CD14-positive monocyte (primary cell): ENCODE data around the gene ASTN2. TPM values are rescaled to one million over a fixed set of nuclear protein-coding genes. Genes with fewer than 3 reads are reported as not detected.

Source experiments
- DNase-seq, 3 donors: peaks; one replicate each; pipeline ENCODE4 v3.0.0-alpha.2; 2011 to 2022
- H2AFZ ChIP-seq: 2 replicates; pipeline ENCODE4 v1.6.0; 2012; ENCODE audit warnings: mild to moderate bottlenecking, low read depth, low read length, inconsistent platforms; ENCODE audit not compliant: insufficient read depth, poor library complexity, severe bottlenecking
- H3K27ac ChIP-seq, 2 donors: 1 replicate in 1 of 2; 2 replicates in 1 of 2; pipeline ENCODE4 v1.5.1; 2012 to 2013; ENCODE audit warnings: low read length in 2 of 2, control low read depth in 1 of 2, inconsistent platforms in 1 of 2, low read depth in 1 of 2, mild to moderate bottlenecking in 1 of 2
- H3K27me3 ChIP-seq, 2 donors: one replicate each; pipeline versions ENCODE4 v1.6.0 to v1.6.1; 2011 to 2013; ENCODE audit warnings: low read length in 2 of 2; ENCODE audit not compliant: control insufficient read depth in 2 of 2, insufficient read depth in 2 of 2
- H3K36me3 ChIP-seq, 2 donors: replicated peaks in 1 of 2; 1 replicate in 1 of 2; 2 replicates in 1 of 2; pipeline versions ENCODE4 v1.5.1 to v1.6.1; 2012 to 2013; ENCODE audit warnings: low read length in 2 of 2, control low read depth in 1 of 2, inconsistent platforms in 1 of 2, mild to moderate bottlenecking in 1 of 2; ENCODE audit not compliant: insufficient read depth in 2 of 2, control insufficient read depth in 1 of 2
- H3K4me1 ChIP-seq, 2 donors: 1 replicate in 1 of 2; 2 replicates in 1 of 2; pipeline versions ENCODE4 v1.5.1 to v1.6.1; 2012 to 2013; ENCODE audit warnings: low read length in 2 of 2, control low read depth in 1 of 2, inconsistent platforms in 1 of 2, mild to moderate bottlenecking in 1 of 2, moderate library complexity in 1 of 2; ENCODE audit not compliant: insufficient read depth in 2 of 2, control insufficient read depth in 1 of 2
- H3K4me2 ChIP-seq: replicated peaks from 2 replicates; pipeline ENCODE3; 2012; ENCODE audit warnings: low read length, moderate library complexity, mild to moderate bottlenecking; ENCODE audit not compliant: poor library complexity, severe bottlenecking; ENCODE audit errors: extremely low read depth
- H3K4me3 ChIP-seq, 3 experiments: fragments of 200-600 bp in 1 of 3; sonication (generic) in 1 of 3; replicated peaks in 1 of 3; 1 replicate in 2 of 3; 2 replicates in 1 of 3; pipeline ENCODE4 v1.5.1; 2011 to 2013; ENCODE audit warnings: low read length in 3 of 3, mild to moderate bottlenecking in 3 of 3, control low read depth in 2 of 3, low read depth in 2 of 3, inconsistent platforms in 1 of 3, moderate library complexity in 1 of 3
- H3K79me2 ChIP-seq: 2 replicates; pipeline ENCODE4 v1.6.0; 2012; ENCODE audit warnings: mild to moderate bottlenecking, control low read depth, inconsistent platforms, low read length, moderate library complexity; ENCODE audit not compliant: insufficient read depth
- H3K9ac ChIP-seq: 2 replicates; pipeline ENCODE4 v1.6.0; 2017; ENCODE audit warnings: low read length, mild to moderate bottlenecking; ENCODE audit not compliant: insufficient read depth, poor library complexity, severe bottlenecking
- H3K9me3 ChIP-seq, 2 donors: replicated peaks in 1 of 2; 1 replicate in 1 of 2; 2 replicates in 1 of 2; pipeline versions ENCODE4 v1.5.1 to v1.6.1; 2012 to 2013; ENCODE audit warnings: low read length in 2 of 2, control low read depth in 1 of 2; ENCODE audit not compliant: control insufficient read depth in 1 of 2, insufficient read depth in 1 of 2
- H4K20me1 ChIP-seq: 2 replicates; pipeline ENCODE4 v1.6.0; 2012; ENCODE audit warnings: mild to moderate bottlenecking, low read length, control low read depth, moderate library complexity; ENCODE audit not compliant: insufficient read depth
- H3K27ac Mint-ChIP-seq, 7 donors: one replicate each; pipeline ENCODE4 v1.8.0; 2020; ENCODE audit warnings: mild to moderate bottlenecking in 7 of 7, mixed read lengths in 7 of 7, moderate library complexity in 6 of 7, inconsistent platforms in 2 of 7
- H3K27me3 Mint-ChIP-seq, 3 donors: one replicate each; pipeline ENCODE4 v1.8.0; 2021 to 2022; ENCODE audit warnings: low read depth in 3 of 3, mild to moderate bottlenecking in 3 of 3, mixed read lengths in 3 of 3, moderate library complexity in 3 of 3, inconsistent platforms in 1 of 3
- H3K36me3 Mint-ChIP-seq, 2 donors: one replicate each; pipeline ENCODE4 v1.8.0; 2020; ENCODE audit warnings: mixed read lengths in 2 of 2, inconsistent platforms in 1 of 2, mild to moderate bottlenecking in 1 of 2
- H3K4me1 Mint-ChIP-seq: one replicate; pipeline ENCODE4 v1.8.0; 2020; ENCODE audit warnings: mild to moderate bottlenecking, mixed read lengths
- H3K4me3 Mint-ChIP-seq, 2 donors: one replicate each; pipeline ENCODE4 v1.8.0; 2020; ENCODE audit warnings: mild to moderate bottlenecking in 2 of 2, mixed read lengths in 2 of 2, moderate library complexity in 1 of 2
- H3K9me3 Mint-ChIP-seq, 7 donors: one replicate each; pipeline ENCODE4 v1.8.0; 2020 to 2022; ENCODE audit warnings: mixed read lengths in 7 of 7, mild to moderate bottlenecking in 6 of 7, moderate library complexity in 6 of 7, inconsistent platforms in 2 of 7
- CTCF ChIP-seq: fragments of 200-600 bp; IDR thresholded peaks from one replicate; pipeline ENCODE4 v1.8.0; 2022; ENCODE audit warnings: antibody characterized with exemption, mild to moderate bottlenecking
- whole genome bisulfite sequencing: methylation state at CpG from one replicate; pipeline ENCODE4 v1.1.5; 2013; ENCODE audit warnings: missing lambda C conversion rate; ENCODE audit not compliant: insufficient coverage; 5-methylcytosine and 5-hydroxymethylcytosine counted together
- intact Hi-C, 2 donors: fragments of 100-400 bp; cut with micrococcal nuclease; formaldehyde crosslinking; loops; one replicate each; pipeline versions ENCODE4 v1.15.0 to v1.15.1; 2023
- polyA plus RNA-seq, 3 donors: library from polyadenylated mRNA; depleted of rRNA in 1 of 3; unstranded in 2 of 3; stranded (reverse) in 1 of 3; fragments of 300-500 nt in 2 of 3; fragments of >200 nt in 1 of 3; fragmentation: Illumina TruSeq in 2 of 3; gene quantifications; 1 replicate in 2 of 3; 2 replicates in 1 of 3; pipeline ENCODE4 v1.2.3, GENCODE V29; 2012 to 2021

The ASTN2 gene
- polyA plus RNA-seq, 3 donors = not detected

- H2AFZ ChIP-seq = no peak overlapping the region
- no peaks in the 10 kb centered on the region for H3K27me3 ChIP-seq
- no CpG with 5 or more reads among the region's 1 CpG for WGBS
- no peaks in the 10 kb centered on the region for H3K79me2 ChIP-seq
- H3K36me3 ChIP-seq = no peaks in the 10 kb centered on the region
- Mint-ChIP-seq H3K27me3 (peaks cover 1 to 2% (median 2%) of the 10 kb centered on the region in 3 donors), H3K36me3 (no peaks in the 10 kb centered on the region), H3K4me1 (no peaks in the 10 kb centered on the region), H3K9me3 (peaks cover 0 to 2% (median 0%) of the 10 kb centered on the region in 7 donors), H3K4me3 (no peak overlapping the region), H3K27ac (no peak overlapping the region)
- intact Hi-C loops = no loop called here
- H3K9ac ChIP-seq = no peak overlapping the region
- no peak overlapping the region for H3K4me3 ChIP-seq
- no peak overlapping the region for H3K4me2 ChIP-seq
- TF ChIP-seq CTCF = no peak
- no peak for DNase-seq
- H3K9me3 ChIP-seq = no peaks in the 10 kb centered on the region
- no peaks in the 10 kb centered on the region for H4K20me1 ChIP-seq
- H3K4me1 ChIP-seq = no peaks in the 10 kb centered on the region
- H3K27ac ChIP-seq = no peak overlapping the region
Observed at GRCh38 chr9:116663581-116663980, 751.3 kb downstream of the ASTN2 start.

- no peaks in the 10 kb centered on the region for H3K79me2 ChIP-seq
- no peak for TF ChIP-seq CTCF
- H3K9me3 ChIP-seq = no peaks in the 10 kb centered on the region
- H3K4me1 ChIP-seq = no peaks in the 10 kb centered on the region
- Mint-ChIP-seq H3K4me3 (no peak overlapping the region), H3K27ac (no peak overlapping the region), H3K27me3 (peaks cover 1 to 2% (median 2%) of the 10 kb centered on the region in 3 donors), H3K36me3 (no peaks in the 10 kb centered on the region), H3K4me1 (no peaks in the 10 kb centered on the region), H3K9me3 (peaks cover 0 to 2% (median 0%) of the 10 kb centered on the region in 7 donors)
- H3K4me3 ChIP-seq = no peak overlapping the region
- no peaks in the 10 kb centered on the region for H4K20me1 ChIP-seq
- DNase-seq = no peak
- intact Hi-C loops = no loop called here
- H2AFZ ChIP-seq = no peak overlapping the region
- H3K27ac ChIP-seq = no peak overlapping the region
- no peaks in the 10 kb centered on the region for H3K36me3 ChIP-seq
- no peak overlapping the region for H3K9ac ChIP-seq
- 94% methylated on average over 3 of the region's 6 CpGs for WGBS
- H3K27me3 ChIP-seq = no peaks in the 10 kb centered on the region
- H3K4me2 ChIP-seq = no peak overlapping the region
Observed at GRCh38 chr9:116662646-116663310, 752.1 kb downstream of the ASTN2 start.
